ENCODE results near the gene RAD23A.

GRCh38 chr19:12985049-12985776 is 39.6 kb downstream of the RAD23A start:
- TF ChIP-seq CTCF (IDR thresholded peaks at IDR 0.05) (no peak), POLR2AphosphoS5 (IDR thresholded peaks at IDR 0.05) (no peak), POLR2A (IDR thresholded peaks at IDR 0.05) (no peak)
